A549 (cell line): Measurements from ENCODE around the gene YIPF3. TPM values are rescaled to one million over a fixed set of nuclear protein-coding genes. Genes with fewer than 3 reads are reported as not detected.

Source experiments
- ATAC-seq, 2 experiments: fragments of 200-7000 bp in 1 of 2; fragments of >200 bp in 1 of 2; cut with Nextera tagmentation in 1 of 2; cut with Tn5 transposase in 1 of 2; 3 replicates each; pipeline versions ENCODE4 v1.8.0 to v1.9.1; 2018 to 2020; ENCODE audit warnings: mild to moderate bottlenecking in 1 of 2, moderate library complexity in 1 of 2
- CTCF ChIA-PET: fragments of 300-600 bp; sonication (Branson Sonifier 250); formaldehyde crosslinking; extraction: SDS; loops from one replicate; lab custom pipeline; 2021; ENCODE audit warnings: antibody characterized with exemption, inconsistent platforms; lab: Yijun Ruan, JAX
- POLR2A ChIA-PET: fragments of 350-600 bp; formaldehyde crosslinking; extraction: SDS; loops from one replicate; lab custom pipeline; 2021; ENCODE audit warnings: antibody characterized with exemption, inconsistent platforms; lab: Yijun Ruan, JAX
- DNase-seq, 2 experiments: peaks; one replicate each; pipeline versions ENCODE4 v3.0.0 to v3.0.0-alpha.2; 2011 to 2016; ENCODE audit warnings: low read depth in 1 of 2, low spot score in 1 of 2
- FAIRE-seq: peaks from 2 replicates; lab custom pipeline; 2011; peaks lifted over from hg19 to GRCh38; lab: Jason Lieb, UNC
- H3K27ac ChIP-seq, 2 experiments: fragments of >200 bp; sonication (Bioruptor Twin); formaldehyde crosslinking; 3 replicates each; pipeline ENCODE4 v1.5.1; 2016 to 2017
- H3K4me1 ChIP-seq: fragments of >200 bp; sonication (Bioruptor Twin); formaldehyde crosslinking; 3 replicates; pipeline ENCODE4 v1.6.1; 2016
- H3K4me2 ChIP-seq: fragments of >200 bp; sonication (Bioruptor Twin); formaldehyde crosslinking; 3 replicates; pipeline ENCODE4 v1.6.1; 2016
- H3K4me3 ChIP-seq: fragments of >200 bp; sonication (Bioruptor Twin); formaldehyde crosslinking; 3 replicates; pipeline ENCODE4 v1.5.1; 2016
- H3K9me3 ChIP-seq: fragments of >200 bp; sonication (Bioruptor Twin); formaldehyde crosslinking; 3 replicates; pipeline ENCODE4 v1.6.1; 2016
- BHLHE40 ChIP-seq: IDR thresholded peaks from 2 replicates; pipeline ENCODE4 v1.6.1; 2012; ENCODE audit warnings: low read depth, low read length, inconsistent platforms
- CBX2 ChIP-seq: fragments of 200-600 bp; sonication (generic); IDR thresholded peaks from 2 replicates; pipeline ENCODE4 v1.6.1; 2016; ENCODE audit warnings: low read depth, mild to moderate bottlenecking, borderline replicate concordance
- CHD2 ChIP-seq: fragments of 150-350 bp; IDR thresholded peaks from 2 replicates; pipeline ENCODE4 v1.6.1; 2014; ENCODE audit warnings: low read length; ENCODE audit not compliant: partially characterized antibody
- EHMT2 ChIP-seq: fragments of 200-600 bp; sonication (generic); IDR thresholded peaks from 2 replicates; pipeline ENCODE4 v1.6.1; 2016; ENCODE audit warnings: antibody characterized with exemption, low read depth, mild to moderate bottlenecking, moderate library complexity
- ELK1 ChIP-seq: fragments of 150-350 bp; IDR thresholded peaks from 2 replicates; pipeline ENCODE4 v1.6.1; 2014; ENCODE audit warnings: low read depth, mild to moderate bottlenecking, low read length
- ESRRA ChIP-seq: fragments of 150-350 bp; IDR thresholded peaks from 2 replicates; pipeline ENCODE4 v1.6.1; 2014; ENCODE audit warnings: mild to moderate bottlenecking, low read length, borderline replicate concordance
- GATA3 ChIP-seq: IDR thresholded peaks from 2 replicates; pipeline ENCODE4 v1.6.1; 2012; ENCODE audit warnings: borderline replicate concordance
- HOXB5 ChIP-seq: fragments of 250-450 bp; sonication (Bioruptor Pico); IDR thresholded peaks from 2 replicates; pipeline ENCODE4 v1.5.0; 2020; ENCODE audit warnings: mild to moderate bottlenecking, moderate library complexity
- JUN ChIP-seq, 2 experiments: fragments of >200 bp; sonication (Bioruptor Twin); formaldehyde crosslinking; IDR thresholded peaks; 2 replicates in 1 of 2; 3 replicates in 1 of 2; pipeline ENCODE4 v1.6.1; 2016 to 2017
- JUNB ChIP-seq: fragments of >200 bp; sonication (Bioruptor Twin); formaldehyde crosslinking; IDR thresholded peaks from 2 replicates; pipeline ENCODE4 v1.6.1; 2016
- KDM5A ChIP-seq: fragments of 200-600 bp; sonication (generic); IDR thresholded peaks from 2 replicates; pipeline ENCODE4 v1.6.1; 2016; ENCODE audit warnings: antibody characterized with exemption, mild to moderate bottlenecking
- MAFK ChIP-seq: fragments of 450-650 bp; IDR thresholded peaks from 2 replicates; pipeline ENCODE4 v1.6.1; 2014; ENCODE audit not compliant: partially characterized antibody
- MAX ChIP-seq: IDR thresholded peaks from 2 replicates; pipeline ENCODE4 v1.6.1; 2012
- MYC ChIP-seq: IDR thresholded peaks from 2 replicates; pipeline ENCODE4 v1.6.1; 2012; ENCODE audit warnings: mild to moderate bottlenecking, inconsistent platforms, low read length, improper control_type of control experiment, borderline replicate concordance
- PHF8 ChIP-seq: fragments of 200-600 bp; sonication (generic); IDR thresholded peaks from 2 replicates; pipeline ENCODE4 v1.6.1; 2016; ENCODE audit warnings: low read depth, mild to moderate bottlenecking, antibody characterized with exemption, moderate library complexity, borderline replicate concordance
- POLR2A ChIP-seq: IDR thresholded peaks from 2 replicates; pipeline ENCODE4 v1.6.1; 2012; ENCODE audit warnings: mild to moderate bottlenecking, low read length
- POLR2AphosphoS2 ChIP-seq: conservative IDR thresholded peaks from 2 replicates; pipeline ENCODE4 v1.6.1; 2012; ENCODE audit warnings: low read length, improper control_type of control experiment, inconsistent platforms
- RNF2 ChIP-seq: fragments of 200-600 bp; sonication (generic); IDR thresholded peaks from 2 replicates; pipeline ENCODE4 v1.6.1; 2016; ENCODE audit warnings: low read depth, mild to moderate bottlenecking, antibody characterized with exemption, moderate library complexity, borderline replicate concordance
- SREBF2 ChIP-seq: fragments of 450-650 bp; IDR thresholded peaks from 2 replicates; pipeline ENCODE4 v1.6.1; 2014; ENCODE audit warnings: mild to moderate bottlenecking, moderate library complexity
- TP53 ChIP-seq: fragments of 250-450 bp; sonication (Bioruptor Pico); IDR thresholded peaks from 2 replicates; pipeline ENCODE4 v1.5.0; 2021; ENCODE audit warnings: mild to moderate bottlenecking, moderate library complexity
- USF2 ChIP-seq: fragments of 450-650 bp; IDR thresholded peaks from 2 replicates; pipeline ENCODE4 v1.6.1; 2014; ENCODE audit warnings: antibody characterized with exemption
- ZC3H11A ChIP-seq: fragments of 450-650 bp; IDR thresholded peaks from 2 replicates; pipeline ENCODE4 v1.6.1; 2014; ENCODE audit warnings: antibody characterized with exemption, mild to moderate bottlenecking
- ZFP36 ChIP-seq: fragments of 450-650 bp; IDR thresholded peaks from 2 replicates; pipeline ENCODE4 v1.6.1; 2014; ENCODE audit warnings: borderline replicate concordance; ENCODE audit not compliant: partially characterized antibody
- WGBS: methylation state at CpG from one replicate; pipeline ENCODE4 v1.1.6; 2017; ENCODE audit errors: missing lambda C conversion rate; 5-methylcytosine and 5-hydroxymethylcytosine counted together
- polyA minus RNA-seq: library from RNA; depleted of rRNA, polyadenylated mRNA; stranded (reverse); fragments of >200 nt; gene quantifications from 2 replicates; pipeline ENCODE4 v1.2.3, GENCODE V29; 2011; rRNA and poly(A)+ RNA removed
- polyA plus RNA-seq, 4 experiments: library from polyadenylated mRNA; depleted of rRNA in 3 of 4; stranded (reverse); fragments of >200 nt; fragmentation: RNase III in 1 of 4; extraction: RNeasy Plus Mini Kit Qiagen cat#74134 plus additional on column Dnase treatment in 1 of 4; gene quantifications; 2 replicates in 3 of 4; 3 replicates in 1 of 4; pipeline ENCODE4 v1.2.3, GENCODE V29; 2011 to 2017
- TF ChIP-seq, protein P1 (sequence below): fragments of 200-600 bp; sonication (generic); IDR thresholded peaks from 2 replicates; pipeline ENCODE4 v1.6.1; 2016; ENCODE audit warnings: antibody characterized with exemption, mild to moderate bottlenecking, moderate library complexity
- TF ChIP-seq, protein P2 (sequence below): fragments of >200 bp; sonication (Bioruptor Twin); formaldehyde crosslinking; IDR thresholded peaks from 3 replicates; pipeline ENCODE4 v1.6.1; 2016
- TF ChIP-seq, protein P3 (sequence below): fragments of 250-450 bp; sonication (Bioruptor Pico); IDR thresholded peaks from 2 replicates; pipeline ENCODE4 v1.5.0; 2021; ENCODE audit warnings: mild to moderate bottlenecking, moderate library complexity, borderline replicate concordance

The YIPF3 gene
- polyA plus RNA-seq (2011; rRNA removed) (99.5 and 108 TPM in 2 replicates), polyA plus RNA-seq (2017; fragmentation: RNase III; extraction: RNeasy Plus Mini Kit Qiagen cat#74134 plus additional on column Dnase treatment) (51.6 to 72.0 TPM (median 63.4 TPM) in 3 replicates), polyA minus RNA-seq (147 and 208 TPM in 2 replicates)
- polyA plus RNA-seq (2012; cell fraction: cytosol; rRNA removed): 61.2 and 86.9 TPM in 2 replicates
- polyA plus RNA-seq (2012; cell fraction: nucleus; rRNA removed): 126 and 139 TPM in 2 replicates

DNA sequence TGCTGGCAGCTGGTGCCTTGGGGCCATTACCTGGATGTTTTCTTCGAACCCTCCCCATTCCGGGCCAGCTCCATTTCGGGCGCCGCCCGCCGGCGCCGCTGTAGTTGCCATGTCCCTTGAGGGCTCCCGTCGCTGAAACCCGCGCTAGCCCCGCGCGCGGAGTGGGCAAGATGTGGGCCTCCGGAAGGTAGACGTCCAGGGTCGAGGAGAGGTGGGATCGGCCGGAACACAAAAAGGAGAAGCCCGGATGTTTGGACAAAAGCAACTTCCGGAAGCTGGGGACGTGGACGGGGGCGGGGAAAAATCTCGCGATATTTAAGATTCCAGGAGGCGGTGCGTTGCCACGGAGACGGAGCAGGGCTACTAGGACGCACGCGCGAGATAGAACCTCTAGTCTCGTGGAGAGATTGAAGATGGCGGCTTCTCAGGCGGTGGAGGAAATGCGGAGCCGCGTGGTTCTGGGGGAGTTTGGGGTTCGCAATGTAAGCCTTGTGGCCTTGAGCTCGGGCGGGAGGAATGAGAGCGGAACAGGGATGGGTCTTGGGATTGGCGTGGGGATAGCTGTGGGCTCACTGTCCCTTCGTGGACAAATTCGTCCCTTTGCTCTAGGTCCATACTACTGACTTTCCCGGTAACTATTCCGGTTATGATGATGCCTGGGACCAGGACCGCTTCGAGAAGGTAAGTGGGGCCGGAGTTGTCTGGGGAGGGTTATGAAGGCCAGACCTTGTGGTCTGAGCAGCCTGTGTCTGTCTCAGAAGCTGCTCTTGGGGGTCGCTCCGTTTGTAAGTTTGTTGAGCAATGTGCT lies at the start of gene YIPF3, which contains the start of gene POLR1C:
TSS of gene YIPF3 (minus strand) at position 230 of the 808 bp plus-strand sequence. CDS start at position 111, 119 bp downstream.
TSS of gene POLR1C (plus strand) at position 393 of the 808 bp plus-strand sequence. CDS start at position 414, 21 bp downstream.
- WGBS: 1% methylated on average over 49 of the region's 57 CpGs
- ATAC-seq (peak; percentile 85 to 93), FAIRE-seq (no peak), DNase-seq (peak; percentile 81 to 96)
- POLR2A ChIA-PET: interaction anchor here (1.2 to 1.3 kb wide), 2 partner anchors 9 to 23 kb away, joined by 4 to 5 read pairs; no protein-coding TSS in a partner anchor
- peak within 1 kb of the TSS; percentile 93 for H3K4me3 ChIP-seq
- no peaks in the 10 kb centered on the region for H3K9me3 ChIP-seq
- CTCF ChIA-PET: interaction anchor here (2.2 kb wide), 1 partner anchor 10 kb away, joined by 12 read pairs; no protein-coding TSS in a partner anchor
- peaks cover 19% of the 10 kb centered on the region for H3K4me1 ChIP-seq
- no peak for TF ChIP-seq ZFP36
- no peak for TF ChIP-seq ELK1
- no peak for TF ChIP-seq JUNB
- TF ChIP-seq JUN (IDR thresholded peaks at IDR 0.05): peak; percentile 61 to 65; a peak in 3 of 5 replicates
- TF ChIP-seq, protein P1, sequence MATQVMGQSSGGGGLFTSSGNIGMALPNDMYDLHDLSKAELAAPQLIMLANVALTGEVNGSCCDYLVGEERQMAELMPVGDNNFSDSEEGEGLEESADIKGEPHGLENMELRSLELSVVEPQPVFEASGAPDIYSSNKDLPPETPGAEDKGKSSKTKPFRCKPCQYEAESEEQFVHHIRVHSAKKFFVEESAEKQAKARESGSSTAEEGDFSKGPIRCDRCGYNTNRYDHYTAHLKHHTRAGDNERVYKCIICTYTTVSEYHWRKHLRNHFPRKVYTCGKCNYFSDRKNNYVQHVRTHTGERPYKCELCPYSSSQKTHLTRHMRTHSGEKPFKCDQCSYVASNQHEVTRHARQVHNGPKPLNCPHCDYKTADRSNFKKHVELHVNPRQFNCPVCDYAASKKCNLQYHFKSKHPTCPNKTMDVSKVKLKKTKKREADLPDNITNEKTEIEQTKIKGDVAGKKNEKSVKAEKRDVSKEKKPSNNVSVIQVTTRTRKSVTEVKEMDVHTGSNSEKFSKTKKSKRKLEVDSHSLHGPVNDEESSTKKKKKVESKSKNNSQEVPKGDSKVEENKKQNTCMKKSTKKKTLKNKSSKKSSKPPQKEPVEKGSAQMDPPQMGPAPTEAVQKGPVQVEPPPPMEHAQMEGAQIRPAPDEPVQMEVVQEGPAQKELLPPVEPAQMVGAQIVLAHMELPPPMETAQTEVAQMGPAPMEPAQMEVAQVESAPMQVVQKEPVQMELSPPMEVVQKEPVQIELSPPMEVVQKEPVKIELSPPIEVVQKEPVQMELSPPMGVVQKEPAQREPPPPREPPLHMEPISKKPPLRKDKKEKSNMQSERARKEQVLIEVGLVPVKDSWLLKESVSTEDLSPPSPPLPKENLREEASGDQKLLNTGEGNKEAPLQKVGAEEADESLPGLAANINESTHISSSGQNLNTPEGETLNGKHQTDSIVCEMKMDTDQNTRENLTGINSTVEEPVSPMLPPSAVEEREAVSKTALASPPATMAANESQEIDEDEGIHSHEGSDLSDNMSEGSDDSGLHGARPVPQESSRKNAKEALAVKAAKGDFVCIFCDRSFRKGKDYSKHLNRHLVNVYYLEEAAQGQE: peak; percentile 72
- TF ChIP-seq KDM5A: peak; percentile 66; the same call in 1 of the 2 replicates
- TF ChIP-seq MAX: peak; percentile 93
- no peak for TF ChIP-seq CBX2
- TF ChIP-seq USF2: no peak
- peak; percentile 86 for TF ChIP-seq POLR2A
- TF ChIP-seq MYC: peak; percentile 92
- peak; percentile 91 for TF ChIP-seq CHD2
- TF ChIP-seq, protein P2, sequence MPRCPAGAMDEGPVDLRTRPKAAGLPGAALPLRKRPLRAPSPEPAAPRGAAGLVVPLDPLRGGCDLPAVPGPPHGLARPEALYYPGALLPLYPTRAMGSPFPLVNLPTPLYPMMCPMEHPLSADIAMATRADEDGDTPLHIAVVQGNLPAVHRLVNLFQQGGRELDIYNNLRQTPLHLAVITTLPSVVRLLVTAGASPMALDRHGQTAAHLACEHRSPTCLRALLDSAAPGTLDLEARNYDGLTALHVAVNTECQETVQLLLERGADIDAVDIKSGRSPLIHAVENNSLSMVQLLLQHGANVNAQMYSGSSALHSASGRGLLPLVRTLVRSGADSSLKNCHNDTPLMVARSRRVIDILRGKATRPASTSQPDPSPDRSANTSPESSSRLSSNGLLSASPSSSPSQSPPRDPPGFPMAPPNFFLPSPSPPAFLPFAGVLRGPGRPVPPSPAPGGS: peak; percentile 81; the same call in 2 of the 3 replicates
- TF ChIP-seq PHF8: peak; percentile 60; the same call in 1 of the 2 replicates
- peak within 1 kb of the TSS; percentile 98 for H3K4me2 ChIP-seq
- H3K27ac ChIP-seq: peak within 1 kb of the TSS; percentile 86 to 97

- Histone ChIP-seq H3K4me2 (no peak overlapping the region), H3K9me3 (no peaks in the 10 kb centered on the region), H3K27ac (no peak overlapping the region), H3K4me1 (no peaks in the 10 kb centered on the region), H3K4me3 (no peak overlapping the region)
- POLR2A ChIA-PET: no interaction called here
- ATAC-seq (no peak), DNase-seq (no peak), FAIRE-seq (no peak)
- CTCF ChIA-PET: interaction anchor here (0.6 kb wide), 1 partner anchor 627 kb away, joined by 3 read pairs; no protein-coding TSS in a partner anchor
- TF ChIP-seq SREBF2 (no peak), ESRRA (no peak), TP53 (CRISPR knock-in tag) (no peak), ZC3H11A (no peak), EHMT2 (no peak), BHLHE40 (no peak), GATA3 (no peak), ZFP36 (no peak), POLR2AphosphoS2 (no peak), HOXB5 (CRISPR knock-in tag) (no peak), MAFK (no peak), RNF2 (no peak)
- TF ChIP-seq, protein P3, sequence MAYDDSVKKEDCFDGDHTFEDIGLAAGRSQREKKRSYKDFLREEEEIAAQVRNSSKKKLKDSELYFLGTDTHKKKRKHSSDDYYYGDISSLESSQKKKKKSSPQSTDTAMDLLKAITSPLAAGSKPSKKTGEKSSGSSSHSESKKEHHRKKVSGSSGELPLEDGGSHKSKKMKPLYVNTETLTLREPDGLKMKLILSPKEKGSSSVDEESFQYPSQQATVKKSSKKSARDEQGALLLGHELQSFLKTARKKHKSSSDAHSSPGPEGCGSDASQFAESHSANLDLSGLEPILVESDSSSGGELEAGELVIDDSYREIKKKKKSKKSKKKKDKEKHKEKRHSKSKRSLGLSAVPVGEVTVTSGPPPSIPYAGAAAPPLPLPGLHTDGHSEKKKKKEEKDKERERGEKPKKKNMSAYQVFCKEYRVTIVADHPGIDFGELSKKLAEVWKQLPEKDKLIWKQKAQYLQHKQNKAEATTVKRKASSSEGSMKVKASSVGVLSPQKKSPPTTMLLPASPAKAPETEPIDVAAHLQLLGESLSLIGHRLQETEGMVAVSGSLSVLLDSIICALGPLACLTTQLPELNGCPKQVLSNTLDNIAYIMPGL (CRISPR knock-in tag): no peak
Observed at GRCh38 chr6:43559328-43559727, 42.6 kb upstream of the YIPF3 start.
